GM21447 (cell line): ENCODE results near the gene PGM5.
"Not testable (repeated sequence)": the region's sequence is repeated elsewhere in the genome, so short reads cannot be mapped to it uniquely, and the experiment has no call there.

Experiments used
- ATAC-seq: cut with Tn5 transposase; IDR thresholded peaks from one replicate; pipeline ENCODE4 v1.9.1; 2021; ENCODE audit not compliant: unreplicated experiment

Gene PGM5

GRCh38 chr9:68356380-68357118 lies at the start of gene PGM5:
PGM5 (plus strand) TSS chr9:68356611; CDS start chr9:68357128, 517 bp downstream.
- ATAC-seq, result not testable (repeated sequence)

- ATAC-seq, result not testable (repeated sequence)
Observed at GRCh38 chr9:68307127-68307526, 49.3 kb upstream of the PGM5 start.

GRCh38 chr9:68307654-68308053 lies 48.8 kb upstream of the PGM5 start:
- not testable (repeated sequence) for ATAC-seq

- not testable (repeated sequence) for ATAC-seq
Observed at GRCh38 chr9:68311208-68311607, 45.2 kb upstream of the PGM5 start.

GRCh38 chr9:68318209-68318608 lies 38.2 kb upstream of the PGM5 start:
- not testable (repeated sequence) for ATAC-seq

- not testable (repeated sequence) for ATAC-seq
Observed at GRCh38 chr9:68323749-68324148, 32.7 kb upstream of the PGM5 start.

- ATAC-seq, result not testable (repeated sequence)
Observed at GRCh38 chr9:68324518-68324917, 31.9 kb upstream of the PGM5 start.

- not testable (repeated sequence) for ATAC-seq
Observed at GRCh38 chr9:68329106-68329505, 27.3 kb upstream of the PGM5 start.

GRCh38 chr9:68330531-68331173 lies 25.8 kb upstream of the PGM5 start:
- ATAC-seq, result not testable (repeated sequence)

- not testable (repeated sequence) for ATAC-seq
Observed at GRCh38 chr9:68332122-68332521, 24.3 kb upstream of the PGM5 start.

- not testable (repeated sequence) for ATAC-seq
Observed at GRCh38 chr9:68335935-68336334, 20.5 kb upstream of the PGM5 start.

GRCh38 chr9:68336639-68337339 lies 19.6 kb upstream of the PGM5 start:
- ATAC-seq, result not testable (repeated sequence)

- ATAC-seq, result not testable (repeated sequence)
Observed at GRCh38 chr9:68338000-68338399, 18.4 kb upstream of the PGM5 start.

- peak; percentile 83 for ATAC-seq
Observed at GRCh38 chr9:68342265-68343025, 14.0 kb upstream of the PGM5 start.

- ATAC-seq, result not testable (repeated sequence)
Observed at GRCh38 chr9:68343242-68343641, 13.2 kb upstream of the PGM5 start.

GRCh38 chr9:68343992-68344391 lies 12.4 kb upstream of the PGM5 start:
- ATAC-seq, result not testable (repeated sequence)

- not testable (repeated sequence) for ATAC-seq
Observed at GRCh38 chr9:68351689-68352088, 4.7 kb upstream of the PGM5 start.

GRCh38 chr9:68355993-68356379 lies 425 bp upstream of the PGM5 start:
- not testable (repeated sequence) for ATAC-seq

GRCh38 chr9:68357119-68357714 lies 806 bp downstream of the PGM5 start:
- ATAC-seq, result not testable (repeated sequence)

- ATAC-seq, result not testable (repeated sequence)
Observed at GRCh38 chr9:68366933-68367547, 10.6 kb downstream of the PGM5 start.
